Smooth muscle cell (in vitro differentiated cells): ENCODE data around the gene DNAJC15. TPM values are rescaled to one million over a fixed set of nuclear protein-coding genes. Genes with fewer than 3 reads are reported as not detected.

Experiments
- DNase-seq: peaks from one replicate; lab custom pipeline; 2025; ENCODE audit not compliant: unreplicated experiment; lab: John Stamatoyannopoulos, UW
- H2AFZ ChIP-seq: fragments of 200-600 bp; sonication (generic); 2 replicates; pipeline ENCODE4 v1.6.0; 2016; ENCODE audit warnings: antibody characterized with exemption, low read depth, mild to moderate bottlenecking
- H3F3A ChIP-seq: fragments of 200-600 bp; sonication (generic); 2 replicates; pipeline ENCODE4 v1.6.0; 2017; ENCODE audit warnings: antibody characterized with exemption, low read depth
- H3K27ac ChIP-seq: fragments of 200-600 bp; sonication (generic); 2 replicates; pipeline ENCODE4 v1.5.1; 2016; ENCODE audit warnings: low read depth, mild to moderate bottlenecking
- H3K27me3 ChIP-seq: fragments of 200-600 bp; sonication (generic); 2 replicates; pipeline ENCODE4 v1.6.1; 2016; ENCODE audit warnings: low read depth, mild to moderate bottlenecking
- H3K36me3 ChIP-seq: fragments of 200-600 bp; sonication (generic); 2 replicates; pipeline ENCODE4 v1.5.1; 2016; ENCODE audit warnings: low read depth
- H3K4me1 ChIP-seq: fragments of 200-600 bp; sonication (generic); 2 replicates; pipeline ENCODE4 v1.5.1; 2016; ENCODE audit warnings: low read depth
- H3K4me2 ChIP-seq: fragments of 200-600 bp; sonication (generic); 2 replicates; pipeline ENCODE4 v1.6.0; 2016; ENCODE audit warnings: mild to moderate bottlenecking
- H3K4me3 ChIP-seq: fragments of 200-600 bp; sonication (generic); 2 replicates; pipeline ENCODE4 v1.5.1; 2016; ENCODE audit warnings: mild to moderate bottlenecking
- H3K79me2 ChIP-seq: fragments of 200-600 bp; sonication (generic); 2 replicates; pipeline ENCODE4 v1.6.0; 2016; ENCODE audit warnings: low read depth, mild to moderate bottlenecking
- H3K9ac ChIP-seq: fragments of 200-600 bp; sonication (generic); 2 replicates; pipeline ENCODE4 v1.6.0; 2016; ENCODE audit warnings: low read depth
- H3K9me3 ChIP-seq: fragments of 200-600 bp; sonication (generic); replicated peaks from 2 replicates; pipeline ENCODE4 v1.5.1; 2016; ENCODE audit warnings: low read depth
- H4K20me1 ChIP-seq: fragments of 200-600 bp; sonication (generic); 2 replicates; pipeline ENCODE4 v1.6.0; 2016; ENCODE audit warnings: low read depth
- CTCF ChIP-seq: fragments of 200-600 bp; sonication (generic); IDR thresholded peaks from 2 replicates; pipeline ENCODE4 v1.5.1; 2017; ENCODE audit warnings: borderline replicate concordance, mild to moderate bottlenecking, antibody characterized with exemption; ENCODE audit not compliant: insufficient read depth, poor library complexity, severe bottlenecking
- WGBS: methylation state at CpG from one replicate; pipeline ENCODE4 v1.1.7; 2016; ENCODE audit warnings: low lambda C conversion rate; 5-methylcytosine and 5-hydroxymethylcytosine counted together
- polyA plus RNA-seq: library from polyadenylated mRNA; unstranded; fragments of >200 nt; fragmentation: Nextera tagmentation; extraction: Ambion mirVana; gene quantifications from 2 replicates; pipeline ENCODE4 v1.2.1, GENCODE V29; 2016
- total RNA-seq: library from RNA; depleted of rRNA; stranded (reverse); fragments of >200 nt; gene quantifications from 2 replicates; pipeline ENCODE4 v1.2.3, GENCODE V29; 2014

Gene DNAJC15
- total and polyA plus RNA-seq, 2 experiments from 2014 or later = 4.4 to 6.9 TPM

DNA sequence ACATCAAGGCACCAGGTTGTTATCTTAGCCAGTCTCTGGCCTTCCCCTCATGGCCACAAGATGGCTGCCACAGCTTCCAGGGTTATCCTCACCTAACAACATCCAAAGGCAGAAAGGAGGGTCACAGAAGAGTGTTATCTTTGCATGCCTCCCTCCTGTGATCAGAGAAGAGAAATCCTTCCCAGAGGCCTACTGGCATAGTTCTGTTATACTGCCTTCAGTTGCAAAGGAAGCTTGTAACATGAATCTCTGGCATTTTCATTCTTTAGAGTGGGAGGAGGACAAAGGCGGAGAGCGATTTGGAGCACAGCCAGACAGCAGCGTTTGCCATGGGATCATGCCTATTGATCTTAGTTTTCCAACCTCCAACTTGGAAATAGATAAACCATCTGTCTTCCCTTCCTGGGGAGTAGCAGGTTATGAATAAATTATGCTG, 135.7 kb downstream of the DNAJC15 start:
- Histone ChIP-seq H3K4me2 (no peak overlapping the region), H3K36me3 (no peaks in the 10 kb centered on the region), H3K4me3 (no peak overlapping the region), H4K20me1 (no peaks in the 10 kb centered on the region), H3F3A (no peaks in the 10 kb centered on the region), H2AFZ (peak overlapping the region; percentile 13), H3K9ac (no peak overlapping the region), H3K9me3 (no peaks in the 10 kb centered on the region), H3K79me2 (no peaks in the 10 kb centered on the region), H3K27ac (no peak overlapping the region), H3K27me3 (no peaks in the 10 kb centered on the region), H3K4me1 (peaks cover 4% of the 10 kb centered on the region)
- no peak for DNase-seq
- WGBS = 39% methylated on average over 3 of the region's 3 CpGs
- TF ChIP-seq CTCF = no peak

Other genes with a start within 250 kb of the DNAJC15 start
- gene FAM216B, start 242.0 kb upstream of the DNAJC15 start, total RNA-seq = not detected in 2 replicates
- not detected in 2 replicates for gene FAM216B, start 242.0 kb upstream of the DNAJC15 start, polyA plus RNA-seq
- gene EPSTI1, start 31.3 kb upstream of the DNAJC15 start, total RNA-seq = 3.3 and 13.9 TPM in 2 replicates
- gene EPSTI1, start 31.3 kb upstream of the DNAJC15 start, polyA plus RNA-seq = 2.4 and 9.1 TPM in 2 replicates